Nephron progenitor cell (in vitro differentiated cells): ENCODE data around the gene MRE11.

Experiments
- DNase-seq: peaks from one replicate; pipeline ENCODE4 v3.0.0; 2021
- H3K27ac Mint-ChIP-seq: 2 replicates; pipeline ENCODE4 v1.8.0; 2021; ENCODE audit warnings: mild to moderate bottlenecking, moderate library complexity, mixed read lengths
- H3K27me3 Mint-ChIP-seq: 2 replicates; pipeline ENCODE4 v1.8.0; 2021; ENCODE audit warnings: mild to moderate bottlenecking, low read depth, mixed read lengths; ENCODE audit not compliant: poor library complexity
- H3K36me3 Mint-ChIP-seq: 2 replicates; pipeline ENCODE4 v1.8.0; 2021; ENCODE audit warnings: low read depth, mixed read lengths
- H3K4me1 Mint-ChIP-seq: 2 replicates; pipeline ENCODE4 v1.8.0; 2021; ENCODE audit warnings: mixed read lengths
- H3K4me3 Mint-ChIP-seq: 2 replicates; pipeline ENCODE4 v1.8.0; 2021; ENCODE audit warnings: mild to moderate bottlenecking, moderate library complexity, mixed read lengths
- H3K9me3 Mint-ChIP-seq: 2 replicates; pipeline ENCODE4 v1.8.0; 2021; ENCODE audit warnings: mild to moderate bottlenecking, moderate library complexity, mixed read lengths
- TF ChIP-seq, protein P1 (sequence below): fragments of 200-600 bp; sonication (generic); IDR thresholded peaks from 2 replicates; pipeline ENCODE4 v1.5.0; 2021; ENCODE audit warnings: antibody characterized with exemption

Gene MRE11

DNA sequence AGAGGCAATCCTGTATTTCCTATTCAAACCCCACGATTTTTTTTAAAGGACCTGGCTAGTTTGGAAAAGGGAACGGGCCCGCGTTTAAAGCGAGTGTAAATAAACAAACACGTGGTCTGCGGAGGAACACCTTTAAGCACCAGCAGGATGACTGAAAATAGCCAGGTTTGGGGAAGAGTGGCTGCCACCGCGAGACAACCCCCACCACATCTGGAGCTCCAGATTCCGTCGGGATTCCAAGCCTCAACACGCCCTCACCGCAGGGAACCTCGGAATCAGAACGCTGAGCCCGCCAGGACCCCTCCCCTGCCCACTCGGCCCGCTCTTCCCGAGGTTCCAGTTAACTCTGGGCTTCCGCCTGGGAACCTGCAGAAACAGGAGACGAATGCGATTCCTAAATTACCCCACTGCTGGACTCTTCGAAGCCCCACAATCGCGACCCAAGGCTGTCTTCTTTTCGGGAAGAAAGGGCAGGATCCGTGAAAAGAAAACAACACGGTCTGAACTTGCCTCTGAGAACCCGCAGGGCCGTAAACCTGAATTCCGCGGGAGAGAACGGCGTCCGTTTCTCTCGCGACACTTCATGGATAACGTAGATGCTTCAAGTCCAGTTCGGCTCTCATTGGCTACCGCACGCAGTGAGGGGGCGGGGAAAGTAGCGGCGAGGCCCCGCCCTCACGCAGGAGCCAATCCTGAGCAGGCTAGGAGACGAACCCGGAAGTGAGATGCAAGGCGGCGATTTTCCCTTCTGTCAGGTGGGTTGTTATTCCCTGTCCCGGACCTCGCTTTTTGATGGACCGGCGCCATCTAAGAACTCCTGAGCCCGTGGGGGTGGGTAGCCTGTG, at the start of gene MRE11, which contains the start of gene ANKRD49:
Gene MRE11, minus strand, starts transcription at position 564 of the 845 bp plus-strand sequence. CDS start 1,043 bp downstream, outside the sequence.
Gene ANKRD49, plus strand, starts transcription at position 704 of the 845 bp plus-strand sequence. CDS start 2,710 bp downstream, outside the sequence.
- DNase-seq, result peak; percentile 95
- peak within 1 kb of the TSS; percentile 97 for H3K4me3 Mint-ChIP-seq
- peaks cover 32% of the 10 kb centered on the region for H3K36me3 Mint-ChIP-seq
- TF ChIP-seq, protein P1, sequence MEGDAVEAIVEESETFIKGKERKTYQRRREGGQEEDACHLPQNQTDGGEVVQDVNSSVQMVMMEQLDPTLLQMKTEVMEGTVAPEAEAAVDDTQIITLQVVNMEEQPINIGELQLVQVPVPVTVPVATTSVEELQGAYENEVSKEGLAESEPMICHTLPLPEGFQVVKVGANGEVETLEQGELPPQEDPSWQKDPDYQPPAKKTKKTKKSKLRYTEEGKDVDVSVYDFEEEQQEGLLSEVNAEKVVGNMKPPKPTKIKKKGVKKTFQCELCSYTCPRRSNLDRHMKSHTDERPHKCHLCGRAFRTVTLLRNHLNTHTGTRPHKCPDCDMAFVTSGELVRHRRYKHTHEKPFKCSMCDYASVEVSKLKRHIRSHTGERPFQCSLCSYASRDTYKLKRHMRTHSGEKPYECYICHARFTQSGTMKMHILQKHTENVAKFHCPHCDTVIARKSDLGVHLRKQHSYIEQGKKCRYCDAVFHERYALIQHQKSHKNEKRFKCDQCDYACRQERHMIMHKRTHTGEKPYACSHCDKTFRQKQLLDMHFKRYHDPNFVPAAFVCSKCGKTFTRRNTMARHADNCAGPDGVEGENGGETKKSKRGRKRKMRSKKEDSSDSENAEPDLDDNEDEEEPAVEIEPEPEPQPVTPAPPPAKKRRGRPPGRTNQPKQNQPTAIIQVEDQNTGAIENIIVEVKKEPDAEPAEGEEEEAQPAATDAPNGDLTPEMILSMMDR, result no peak
- H3K27ac Mint-ChIP-seq, result peak within 1 kb of the TSS; percentile 100
- peaks cover 25% of the 10 kb centered on the region for H3K4me1 Mint-ChIP-seq
- H3K27me3 Mint-ChIP-seq, result peaks cover 5% of the 10 kb centered on the region
- H3K9me3 Mint-ChIP-seq, result no peaks in the 10 kb centered on the region

DNA sequence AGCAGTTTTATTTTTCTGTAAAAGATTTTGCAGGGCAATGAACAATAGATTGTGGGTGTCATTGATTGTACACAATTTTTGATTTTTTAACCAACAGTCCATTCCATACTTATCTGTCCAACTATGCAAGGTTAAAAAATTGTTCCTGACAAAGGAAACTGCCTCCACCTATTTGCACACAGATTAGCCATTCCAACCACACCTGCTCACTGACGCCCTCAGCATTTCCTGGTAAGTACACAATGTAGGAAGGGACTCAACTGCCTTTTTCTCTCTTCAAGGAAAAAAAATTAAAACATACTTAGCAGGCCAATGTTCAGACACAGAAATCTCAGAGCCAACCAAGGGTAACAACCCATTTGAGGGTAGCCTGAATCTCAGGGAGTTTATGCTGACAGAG, 45.8 kb upstream of the MRE11 start:
- H3K4me1 Mint-ChIP-seq, result peaks cover 11% of the 10 kb centered on the region
- no peak overlapping the region for H3K4me3 Mint-ChIP-seq
- TF ChIP-seq, protein P1, result no peak
- H3K36me3 Mint-ChIP-seq, result no peaks in the 10 kb centered on the region
- H3K27ac Mint-ChIP-seq, result no peak overlapping the region
- no peaks in the 10 kb centered on the region for H3K9me3 Mint-ChIP-seq
- H3K27me3 Mint-ChIP-seq, result peaks cover 16% of the 10 kb centered on the region
- DNase-seq, result no peak

- no peak overlapping the region for H3K4me3 Mint-ChIP-seq
- no peak for DNase-seq
- TF ChIP-seq, protein P1, result no peak
- H3K27ac Mint-ChIP-seq, result no peak overlapping the region
- H3K27me3 Mint-ChIP-seq, result peaks cover 19% of the 10 kb centered on the region
- no peaks in the 10 kb centered on the region for H3K36me3 Mint-ChIP-seq
- no peaks in the 10 kb centered on the region for H3K9me3 Mint-ChIP-seq
- no peaks in the 10 kb centered on the region for H3K4me1 Mint-ChIP-seq
These were observed 43.5 kb upstream of the MRE11 start for GRCh38 chr11:94537031-94537600.

DNA sequence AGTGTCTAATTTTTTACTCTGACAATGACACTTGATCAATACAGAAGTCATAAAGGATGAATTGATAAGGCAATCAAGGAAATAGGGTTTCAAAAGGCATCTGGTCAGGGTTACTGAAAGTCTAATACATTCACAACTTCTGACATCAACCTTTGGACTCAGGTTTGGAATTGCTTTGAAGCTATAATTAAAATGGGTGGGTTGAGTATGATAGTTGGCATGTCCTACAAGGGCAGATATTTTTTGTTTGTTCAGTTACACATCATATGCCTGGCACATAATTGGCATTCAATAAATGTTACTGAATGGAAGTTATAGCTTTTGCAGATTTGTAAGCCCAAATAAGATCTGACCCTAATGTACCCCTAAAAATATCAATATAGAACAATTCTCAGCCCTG, 42.7 kb upstream of the MRE11 start:
- Mint-ChIP-seq H3K4me1 (no peaks in the 10 kb centered on the region), H3K27ac (no peak overlapping the region), H3K4me3 (no peak overlapping the region), H3K27me3 (peaks cover 14% of the 10 kb centered on the region), H3K36me3 (no peaks in the 10 kb centered on the region), H3K9me3 (no peaks in the 10 kb centered on the region)
- no peak for DNase-seq
- TF ChIP-seq, protein P1, result no peak

DNA sequence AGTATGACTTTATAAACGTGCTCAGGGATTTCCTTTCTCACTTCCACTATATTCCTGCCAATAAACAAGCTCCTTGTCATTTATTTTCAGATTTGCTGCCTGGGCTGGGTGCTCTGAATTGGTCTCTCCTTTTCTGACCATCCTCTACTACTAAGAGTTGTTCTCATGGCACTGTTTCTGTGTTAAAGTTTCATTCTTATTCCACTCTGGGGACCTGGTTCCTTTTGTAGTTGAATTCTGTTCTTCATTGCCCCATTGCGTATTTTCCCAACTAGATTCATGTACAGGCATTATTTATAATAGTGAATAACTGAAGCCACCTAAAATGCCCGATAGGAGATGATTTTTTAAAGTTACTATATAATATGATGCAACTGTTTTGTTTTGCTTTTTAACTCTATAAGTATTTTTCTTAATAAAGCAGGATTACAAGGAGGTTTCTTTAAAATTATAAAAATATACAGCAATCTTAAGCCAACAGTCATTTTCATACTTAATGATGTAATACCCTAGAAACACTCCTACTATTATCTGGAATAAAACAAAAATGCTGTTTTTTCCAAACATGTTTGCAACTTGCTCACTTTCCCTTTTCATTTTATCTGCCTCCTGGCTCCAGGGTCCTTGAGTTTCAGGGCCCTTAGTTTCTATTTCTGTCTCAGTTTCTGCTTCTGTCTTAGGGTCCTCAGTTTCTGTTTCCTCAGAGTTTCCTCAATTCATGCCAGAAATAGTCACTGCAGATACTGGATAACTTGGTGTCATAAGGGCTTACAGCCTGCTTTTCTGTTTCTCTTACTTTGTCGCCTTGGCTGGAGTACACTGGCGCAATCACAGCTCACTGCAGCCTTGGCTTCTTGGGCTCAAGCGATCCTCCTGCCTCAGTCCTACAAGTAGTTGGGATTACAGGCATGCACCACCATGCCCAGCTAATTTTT, 40.3 kb upstream of the MRE11 start:
- H3K4me3 Mint-ChIP-seq, result no peak overlapping the region
- no peaks in the 10 kb centered on the region for H3K4me1 Mint-ChIP-seq
- no peak overlapping the region for H3K27ac Mint-ChIP-seq
- no peaks in the 10 kb centered on the region for H3K36me3 Mint-ChIP-seq
- H3K27me3 Mint-ChIP-seq, result peaks cover 14% of the 10 kb centered on the region
- DNase-seq, result no peak
- TF ChIP-seq, protein P1, result no peak
- H3K9me3 Mint-ChIP-seq, result no peaks in the 10 kb centered on the region
